Natural killer cell treated with Interleukin-12 subunit alpha and Interleukin-12 subunit beta and Interleukin-15 and Interleukin-18, amount 100 ng/mL, for 72 hours (primary cell): ENCODE data around the gene BAG1. TPM values are rescaled to one million over a fixed set of nuclear protein-coding genes. Genes with fewer than 3 reads are reported as not detected.

Experiments
- ATAC-seq, 2 donors: fragments of 150-1000 bp; cut with Tn5 transposase in 1 of 2; sonication (Bioruptor Pico), chemical (Tn5 transposase) in 1 of 2; 2 replicates each; pipeline ENCODE4 v1.10.0; 2021
- DNase-seq: peaks from one replicate; pipeline ENCODE4 v3.0.0; 2022; ENCODE audit warnings: low spot score
- H3K27ac Mint-ChIP-seq, 2 donors: 1 replicate in 1 of 2; 2 replicates in 1 of 2; pipeline ENCODE4 v1.8.0; 2022; ENCODE audit warnings: mixed read lengths in 2 of 2, mild to moderate bottlenecking in 1 of 2, moderate library complexity in 1 of 2
- H3K27me3 Mint-ChIP-seq, 2 donors: 1 replicate in 1 of 2; 2 replicates in 1 of 2; pipeline ENCODE4 v1.8.0; 2022; ENCODE audit warnings: mixed read lengths in 2 of 2
- H3K36me3 Mint-ChIP-seq: one replicate; pipeline ENCODE4 v1.8.0; 2022; ENCODE audit warnings: mixed read lengths
- H3K4me1 Mint-ChIP-seq, 2 donors: 1 replicate in 1 of 2; 2 replicates in 1 of 2; pipeline ENCODE4 v1.8.0; 2022; ENCODE audit warnings: low read depth in 2 of 2, mixed read lengths in 2 of 2, mild to moderate bottlenecking in 1 of 2
- H3K4me3 Mint-ChIP-seq: one replicate; pipeline ENCODE4 v1.8.0; 2022; ENCODE audit warnings: mixed read lengths
- H3K9me3 Mint-ChIP-seq: 2 replicates; pipeline ENCODE4 v1.8.0; 2022; ENCODE audit warnings: mixed read lengths
- total RNA-seq, 2 donors: library from RNA; stranded (reverse); gene quantifications; one replicate each; pipeline ENCODE4 v1.2.3, GENCODE V29; 2022

BAG1 gene
- total RNA-seq, 2 donors from 2014 or later, result 46.1 to 115 TPM

GRCh38 chr9:33202552-33203201 lies 61.8 kb downstream of the BAG1 start:
- Mint-ChIP-seq H3K27ac (peak overlapping the region; percentile 36 to 57), H3K4me3 (peak overlapping the region; percentile 71), H3K9me3 (no peaks in the 10 kb centered on the region), H3K4me1 (peaks cover 14 to 19% of the 10 kb centered on the region in 2 donors), H3K36me3 (no peaks in the 10 kb centered on the region), H3K27me3 (peaks cover 0 to 3% of the 10 kb centered on the region in 2 donors)
- ATAC-seq, result peak; percentile 87 to 95
- peak; percentile 74 for DNase-seq

Other genes starting within 250 kb of the BAG1 start
- gene DNAJA1, start 239.4 kb downstream of the BAG1 start, total RNA-seq, result 100 to 1,000 TPM; 219 to 220 TPM
- gene SMU1, start 188.0 kb downstream of the BAG1 start, total RNA-seq, result 10 to 100 TPM; 22.5 to 22.7 TPM
- 10 to 100 TPM; 51.4 to 90.6 TPM for gene B4GALT1, start 97.4 kb downstream of the BAG1 start, total RNA-seq
- gene SPINK4, start 24.5 kb downstream of the BAG1 start, total RNA-seq, result not detected
- gene CHMP5, start 341 bp upstream of the BAG1 start, total RNA-seq, result 10 to 100 TPM; 40.8 to 63.2 TPM
- gene NFX1, start 25.8 kb upstream of the BAG1 start, total RNA-seq, result 10 to 100 TPM; 41.6 to 57.9 TPM
- not detected for gene AQP7, start 137.9 kb upstream of the BAG1 start, total RNA-seq
- 1 to 10 TPM; 1.4 to 1.9 TPM for gene AQP3, start 182.9 kb upstream of the BAG1 start, total RNA-seq
- 100 to 1,000 TPM in 1 of 2 donors, 10 to 100 TPM in 1; 48.3 to 104 TPM for gene NOL6, start 209.2 kb upstream of the BAG1 start, total RNA-seq